Liver (tissue), 9 donors: ENCODE measurements around the gene GPR42. TPM values are rescaled to one million over a fixed set of nuclear protein-coding genes. Genes with fewer than 3 reads are reported as not detected.

Experiments
- DNase-seq: peaks from one replicate; pipeline ENCODE4 v3.0.0-alpha.2; 2017; ENCODE audit warnings: low spot score
- H3K27ac ChIP-seq, 2 donors: one replicate each; pipeline ENCODE4 v1.7.0; 2013; ENCODE audit warnings: inconsistent platforms in 2 of 2, low read length in 2 of 2, control low read depth in 1 of 2, low read depth in 1 of 2, mild to moderate bottlenecking in 1 of 2
- H3K27me3 ChIP-seq, 4 donors: one replicate each; pipeline versions ENCODE4 v1.6.1 to v1.7.0; 2013; ENCODE audit warnings: low read length in 3 of 4, inconsistent platforms in 1 of 4, mild to moderate bottlenecking in 1 of 4, moderate library complexity in 1 of 4; ENCODE audit not compliant: control insufficient read depth in 4 of 4, insufficient read depth in 4 of 4
- H3K36me3 ChIP-seq, 4 donors: one replicate each; pipeline versions ENCODE4 v1.6.1 to v1.7.0; 2013; ENCODE audit warnings: low read length in 3 of 4, mild to moderate bottlenecking in 3 of 4, low read depth in 1 of 4, moderate library complexity in 1 of 4; ENCODE audit not compliant: control insufficient read depth in 4 of 4, insufficient read depth in 3 of 4
- H3K4me1 ChIP-seq, 4 donors: one replicate each; pipeline versions ENCODE4 v1.6.1 to v1.7.0; 2013; ENCODE audit warnings: low read length in 3 of 4, mild to moderate bottlenecking in 3 of 4, moderate library complexity in 1 of 4; ENCODE audit not compliant: control insufficient read depth in 4 of 4, insufficient read depth in 4 of 4
- H3K4me3 ChIP-seq, 3 donors: one replicate each; pipeline versions ENCODE4 v1.6.1 to v1.7.0; 2013; ENCODE audit warnings: low read length in 3 of 3, control low read depth in 1 of 3, low read depth in 1 of 3, mild to moderate bottlenecking in 1 of 3
- H3K9ac ChIP-seq, 2 donors: one replicate each; pipeline ENCODE4 v1.7.0; 2013; ENCODE audit warnings: low read length in 2 of 2, mild to moderate bottlenecking in 2 of 2, moderate library complexity in 2 of 2, control low read depth in 1 of 2, low read depth in 1 of 2
- H3K9me3 ChIP-seq, 4 donors: one replicate each; pipeline versions ENCODE4 v1.6.1 to v1.7.0; 2013; ENCODE audit warnings: low read length in 3 of 4; ENCODE audit not compliant: control insufficient read depth in 4 of 4
- EGR1 ChIP-seq, 2 donors: IDR thresholded peaks; 2 replicates each; pipeline ENCODE4 v1.6.1; 2016 to 2018; ENCODE audit warnings: antibody characterized with exemption in 2 of 2, low read depth in 2 of 2
- FOXA1 ChIP-seq: IDR thresholded peaks from 2 replicates; pipeline ENCODE4 v1.6.1; 2016; ENCODE audit warnings: antibody characterized with exemption
- FOXA2 ChIP-seq: IDR thresholded peaks from 2 replicates; pipeline ENCODE4 v1.6.1; 2016; ENCODE audit warnings: antibody characterized with exemption
- GABPA ChIP-seq, 2 donors: IDR thresholded peaks in 1 of 2; conservative IDR thresholded peaks in 1 of 2; 2 replicates each; pipeline ENCODE4 v1.6.1; 2016; ENCODE audit warnings: antibody characterized with exemption in 2 of 2, mild to moderate bottlenecking in 1 of 2, moderate library complexity in 1 of 2
- HNF4A ChIP-seq, 2 donors: conservative IDR thresholded peaks; 2 replicates each; pipeline ENCODE4 v1.6.1; 2016; ENCODE audit warnings: antibody characterized with exemption in 2 of 2, mild to moderate bottlenecking in 2 of 2
- HNF4G ChIP-seq: IDR thresholded peaks from 2 replicates; pipeline ENCODE4 v1.6.1; 2016; ENCODE audit warnings: antibody characterized with exemption
- JUND ChIP-seq, 2 donors: IDR thresholded peaks; 2 replicates each; pipeline ENCODE4 v1.6.1; 2016; ENCODE audit warnings: antibody characterized with exemption in 2 of 2
- NR2F2 ChIP-seq: IDR thresholded peaks from 2 replicates; pipeline ENCODE4 v1.6.1; 2016; ENCODE audit warnings: antibody characterized with exemption
- RAD21 ChIP-seq, 2 donors: IDR thresholded peaks; 2 replicates each; pipeline ENCODE4 v1.6.1; 2016; ENCODE audit warnings: antibody characterized with exemption in 2 of 2, mild to moderate bottlenecking in 2 of 2
- RXRA ChIP-seq, 2 donors: IDR thresholded peaks; 2 replicates each; pipeline ENCODE4 v1.6.1; 2017 to 2018; ENCODE audit warnings: antibody characterized with exemption in 2 of 2, mild to moderate bottlenecking in 1 of 2
- SP1 ChIP-seq: IDR thresholded peaks from 2 replicates; pipeline ENCODE4 v1.6.1; 2018; ENCODE audit warnings: antibody characterized with exemption, mild to moderate bottlenecking
- TAF1 ChIP-seq: conservative IDR thresholded peaks from 2 replicates; pipeline ENCODE4 v1.6.1; 2016; ENCODE audit warnings: antibody characterized with exemption, mild to moderate bottlenecking
- YY1 ChIP-seq: IDR thresholded peaks from 2 replicates; pipeline ENCODE4 v1.6.1; 2016; ENCODE audit warnings: antibody characterized with exemption, mild to moderate bottlenecking
- WGBS: extraction: QIAGEN DNeasy Blood & Tissue Kit; methylation state at CpG from one replicate; pipeline ENCODE4 v1.1.7; 2013; 5-methylcytosine and 5-hydroxymethylcytosine counted together
- polyA plus RNA-seq, 2 donors: library from polyadenylated mRNA; stranded (reverse) in 1 of 2; unstranded in 1 of 2; fragments of 200-250 nt in 1 of 2; fragments of >200 nt in 1 of 2; fragmentation: Nextera tagmentation in 1 of 2; extraction: Ambion mirVana in 1 of 2; gene quantifications; one replicate each; pipeline versions ENCODE4 v1.2.1 to v1.2.3, GENCODE V29; 2013 to 2015
- total RNA-seq, 2 donors: library from RNA; depleted of rRNA; stranded (reverse); fragments of >200 nt; gene quantifications; one replicate each; pipeline ENCODE4 v1.2.3, GENCODE V29; 2014
- TF ChIP-seq, protein P1 (sequence below): IDR thresholded peaks from 2 replicates; pipeline ENCODE4 v1.6.1; 2016; ENCODE audit warnings: antibody characterized with exemption
- TF ChIP-seq, protein P2 (sequence below): fragments of 150-350 bp; IDR thresholded peaks from 2 replicates; pipeline ENCODE4 v1.5.1; 2017; ENCODE audit warnings: improper control_type of control experiment, low read depth, low read length; ENCODE audit not compliant: missing input control
- TF ChIP-seq, protein P3 (sequence below): IDR thresholded peaks from 2 replicates; pipeline ENCODE4 v1.6.1; 2016; ENCODE audit warnings: antibody characterized with exemption, mild to moderate bottlenecking
- TF ChIP-seq, protein P4 (sequence below): IDR thresholded peaks from 2 replicates; pipeline ENCODE4 v1.6.1; 2016; ENCODE audit warnings: antibody characterized with exemption
- donor health status: healthy.
- donor health status: healthy.
- donor health status: healthy.
- donor health status: healthy.
- donor health status: healthy.

Gene GPR42
- total and polyA plus RNA-seq, 4 donors = not detected

DNA sequence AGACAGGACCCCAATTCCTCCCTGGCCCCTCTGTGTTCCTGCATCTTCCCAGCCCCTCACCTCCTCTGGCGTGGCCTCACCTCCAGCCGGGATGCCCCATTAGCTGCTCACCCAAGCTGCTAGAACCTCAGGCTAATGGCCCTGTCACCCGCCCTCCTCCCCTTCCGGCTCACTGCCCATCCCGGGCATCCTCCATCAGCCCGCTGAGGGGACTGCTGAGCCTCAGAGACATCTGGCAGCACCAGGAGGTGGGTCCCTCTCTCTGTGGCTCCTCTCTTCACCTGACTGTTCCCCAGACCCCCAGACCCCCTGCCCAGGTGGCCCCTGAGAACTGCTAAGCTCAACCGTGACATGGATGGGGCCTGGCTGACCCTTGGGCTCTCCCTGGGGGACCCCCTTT, 20.3 kb upstream of the GPR42 start:
- H3K4me1 ChIP-seq = peaks cover 0 to 4% (median 2%) of the 10 kb centered on the region in 4 donors
- no peak for DNase-seq
- no peaks in the 10 kb centered on the region for H3K36me3 ChIP-seq
- H3K9me3 ChIP-seq = no peaks in the 10 kb centered on the region
- WGBS = 95% methylated on average over 7 of the region's 7 CpGs
- no peak overlapping the region for H3K4me3 ChIP-seq
- no peak overlapping the region for H3K27ac ChIP-seq
- TF ChIP-seq, protein P1, sequence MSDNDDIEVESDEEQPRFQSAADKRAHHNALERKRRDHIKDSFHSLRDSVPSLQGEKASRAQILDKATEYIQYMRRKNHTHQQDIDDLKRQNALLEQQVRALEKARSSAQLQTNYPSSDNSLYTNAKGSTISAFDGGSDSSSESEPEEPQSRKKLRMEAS = no peak
- TF ChIP-seq, protein P2, sequence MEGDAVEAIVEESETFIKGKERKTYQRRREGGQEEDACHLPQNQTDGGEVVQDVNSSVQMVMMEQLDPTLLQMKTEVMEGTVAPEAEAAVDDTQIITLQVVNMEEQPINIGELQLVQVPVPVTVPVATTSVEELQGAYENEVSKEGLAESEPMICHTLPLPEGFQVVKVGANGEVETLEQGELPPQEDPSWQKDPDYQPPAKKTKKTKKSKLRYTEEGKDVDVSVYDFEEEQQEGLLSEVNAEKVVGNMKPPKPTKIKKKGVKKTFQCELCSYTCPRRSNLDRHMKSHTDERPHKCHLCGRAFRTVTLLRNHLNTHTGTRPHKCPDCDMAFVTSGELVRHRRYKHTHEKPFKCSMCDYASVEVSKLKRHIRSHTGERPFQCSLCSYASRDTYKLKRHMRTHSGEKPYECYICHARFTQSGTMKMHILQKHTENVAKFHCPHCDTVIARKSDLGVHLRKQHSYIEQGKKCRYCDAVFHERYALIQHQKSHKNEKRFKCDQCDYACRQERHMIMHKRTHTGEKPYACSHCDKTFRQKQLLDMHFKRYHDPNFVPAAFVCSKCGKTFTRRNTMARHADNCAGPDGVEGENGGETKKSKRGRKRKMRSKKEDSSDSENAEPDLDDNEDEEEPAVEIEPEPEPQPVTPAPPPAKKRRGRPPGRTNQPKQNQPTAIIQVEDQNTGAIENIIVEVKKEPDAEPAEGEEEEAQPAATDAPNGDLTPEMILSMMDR = no peak
- TF ChIP-seq FOXA2 (no peak), NR2F2 (no peak), YY1 (no peak), GABPA (IDR thresholded peaks at IDR 0.05 in 1 of 2, conservative IDR thresholded peaks at IDR 0.05 in 1 of 2) (no peak), RXRA (IDR thresholded peaks at IDR 0.05) (no peak), FOXA1 (no peak), TAF1 (no peak), SP1 (no peak), RAD21 (IDR thresholded peaks at IDR 0.05) (no peak)
- TF ChIP-seq, protein P3, sequence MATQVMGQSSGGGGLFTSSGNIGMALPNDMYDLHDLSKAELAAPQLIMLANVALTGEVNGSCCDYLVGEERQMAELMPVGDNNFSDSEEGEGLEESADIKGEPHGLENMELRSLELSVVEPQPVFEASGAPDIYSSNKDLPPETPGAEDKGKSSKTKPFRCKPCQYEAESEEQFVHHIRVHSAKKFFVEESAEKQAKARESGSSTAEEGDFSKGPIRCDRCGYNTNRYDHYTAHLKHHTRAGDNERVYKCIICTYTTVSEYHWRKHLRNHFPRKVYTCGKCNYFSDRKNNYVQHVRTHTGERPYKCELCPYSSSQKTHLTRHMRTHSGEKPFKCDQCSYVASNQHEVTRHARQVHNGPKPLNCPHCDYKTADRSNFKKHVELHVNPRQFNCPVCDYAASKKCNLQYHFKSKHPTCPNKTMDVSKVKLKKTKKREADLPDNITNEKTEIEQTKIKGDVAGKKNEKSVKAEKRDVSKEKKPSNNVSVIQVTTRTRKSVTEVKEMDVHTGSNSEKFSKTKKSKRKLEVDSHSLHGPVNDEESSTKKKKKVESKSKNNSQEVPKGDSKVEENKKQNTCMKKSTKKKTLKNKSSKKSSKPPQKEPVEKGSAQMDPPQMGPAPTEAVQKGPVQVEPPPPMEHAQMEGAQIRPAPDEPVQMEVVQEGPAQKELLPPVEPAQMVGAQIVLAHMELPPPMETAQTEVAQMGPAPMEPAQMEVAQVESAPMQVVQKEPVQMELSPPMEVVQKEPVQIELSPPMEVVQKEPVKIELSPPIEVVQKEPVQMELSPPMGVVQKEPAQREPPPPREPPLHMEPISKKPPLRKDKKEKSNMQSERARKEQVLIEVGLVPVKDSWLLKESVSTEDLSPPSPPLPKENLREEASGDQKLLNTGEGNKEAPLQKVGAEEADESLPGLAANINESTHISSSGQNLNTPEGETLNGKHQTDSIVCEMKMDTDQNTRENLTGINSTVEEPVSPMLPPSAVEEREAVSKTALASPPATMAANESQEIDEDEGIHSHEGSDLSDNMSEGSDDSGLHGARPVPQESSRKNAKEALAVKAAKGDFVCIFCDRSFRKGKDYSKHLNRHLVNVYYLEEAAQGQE = no peak
- no peak overlapping the region for H3K9ac ChIP-seq
- peaks cover 0 to 3% (median 0%) of the 10 kb centered on the region in 4 donors for H3K27me3 ChIP-seq

DNA sequence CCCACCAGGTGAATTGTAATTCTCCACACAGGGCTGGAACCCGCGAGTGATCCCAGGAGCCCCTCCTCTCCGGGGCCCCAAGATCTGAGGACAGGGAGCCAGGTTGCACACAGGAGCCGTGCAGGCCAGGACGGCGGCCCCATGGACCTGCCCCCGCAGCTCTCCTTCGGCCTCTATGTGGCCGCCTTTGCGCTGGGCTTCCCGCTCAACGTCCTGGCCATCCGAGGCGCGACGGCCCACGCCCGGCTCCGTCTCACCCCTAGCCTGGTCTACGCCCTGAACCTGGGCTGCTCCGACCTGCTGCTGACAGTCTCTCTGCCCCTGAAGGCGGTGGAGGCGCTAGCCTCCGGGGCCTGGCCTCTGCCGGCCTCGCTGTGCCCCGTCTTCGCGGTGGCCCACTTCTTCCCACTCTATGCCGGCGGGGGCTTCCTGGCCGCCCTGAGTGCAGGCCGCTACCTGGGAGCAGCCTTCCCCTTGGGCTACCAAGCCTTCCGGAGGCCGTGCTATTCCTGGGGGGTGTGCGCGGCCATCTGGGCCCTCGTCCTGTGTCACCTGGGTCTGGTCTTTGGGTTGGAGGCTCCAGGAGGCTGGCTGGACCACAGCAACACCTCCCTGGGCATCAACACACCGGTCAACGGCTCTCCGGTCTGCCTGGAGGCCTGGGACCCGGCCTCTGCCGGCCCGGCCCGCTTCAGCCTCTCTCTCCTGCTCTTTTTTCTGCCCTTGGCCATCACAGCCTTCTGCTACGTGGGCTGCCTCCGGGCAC, 19.3 kb upstream of the GPR42 start:
- Histone ChIP-seq H3K9ac (no peak overlapping the region), H3K4me3 (no peak overlapping the region), H3K9me3 (no peaks in the 10 kb centered on the region), H3K27ac (no peak overlapping the region), H3K36me3 (no peaks in the 10 kb centered on the region), H3K4me1 (peaks cover 3 to 10% (median 4%) of the 10 kb centered on the region in 4 donors), H3K27me3 (peaks cover 0 to 3% (median 0%) of the 10 kb centered on the region in 4 donors)
- no peak for DNase-seq
- 95% methylated on average over 47 of the region's 47 CpGs for WGBS
- TF ChIP-seq, protein P4, sequence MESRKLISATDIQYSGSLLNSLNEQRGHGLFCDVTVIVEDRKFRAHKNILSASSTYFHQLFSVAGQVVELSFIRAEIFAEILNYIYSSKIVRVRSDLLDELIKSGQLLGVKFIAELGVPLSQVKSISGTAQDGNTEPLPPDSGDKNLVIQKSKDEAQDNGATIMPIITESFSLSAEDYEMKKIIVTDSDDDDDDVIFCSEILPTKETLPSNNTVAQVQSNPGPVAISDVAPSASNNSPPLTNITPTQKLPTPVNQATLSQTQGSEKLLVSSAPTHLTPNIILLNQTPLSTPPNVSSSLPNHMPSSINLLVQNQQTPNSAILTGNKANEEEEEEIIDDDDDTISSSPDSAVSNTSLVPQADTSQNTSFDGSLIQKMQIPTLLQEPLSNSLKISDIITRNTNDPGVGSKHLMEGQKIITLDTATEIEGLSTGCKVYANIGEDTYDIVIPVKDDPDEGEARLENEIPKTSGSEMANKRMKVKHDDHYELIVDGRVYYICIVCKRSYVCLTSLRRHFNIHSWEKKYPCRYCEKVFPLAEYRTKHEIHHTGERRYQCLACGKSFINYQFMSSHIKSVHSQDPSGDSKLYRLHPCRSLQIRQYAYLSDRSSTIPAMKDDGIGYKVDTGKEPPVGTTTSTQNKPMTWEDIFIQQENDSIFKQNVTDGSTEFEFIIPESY = no peak
- TF ChIP-seq HNF4G (no peak), TAF1 (no peak), YY1 (no peak), JUND (IDR thresholded peaks at IDR 0.05) (no peak), EGR1 (IDR thresholded peaks at IDR 0.05; ENCODE audit: low read depth in 2 of 2) (no peak), RAD21 (IDR thresholded peaks at IDR 0.05) (no peak), FOXA2 (no peak), HNF4A (conservative IDR thresholded peaks at IDR 0.05) (no peak), SP1 (no peak)
- TF ChIP-seq, protein P1 = no peak
- TF ChIP-seq, protein P3 = no peak
- TF ChIP-seq, protein P2 = no peak
